Measurements from ENCODE around the gene VAMP1.
"Not testable (repeated sequence)": the region's sequence is repeated elsewhere in the genome, so short reads cannot be mapped to it uniquely, and the experiment has no call there.

Gene VAMP1

GRCh38 chr12:6471989-6472360, 1.5 kb upstream of the VAMP1 start:
- no peak for DNase-seq (ENCODE audit: low read depth)
- TF ChIP-seq MAX (IDR thresholded peaks at IDR 0.05; ENCODE audit: low read depth, low read length) (no peak), MYC (IDR thresholded peaks at IDR 0.05; ENCODE audit: low read depth, low read length) (no peak), CTCF (IDR thresholded peaks at IDR 0.05; ENCODE audit: low read depth, low read length) (no peak), POLR2A (IDR thresholded peaks at IDR 0.05; ENCODE audit: extremely low read depth, insufficient read length) (no peak)
- no peak overlapping the region for H3K4me3 ChIP-seq (ENCODE audit: low read depth, low read length)

DNA sequence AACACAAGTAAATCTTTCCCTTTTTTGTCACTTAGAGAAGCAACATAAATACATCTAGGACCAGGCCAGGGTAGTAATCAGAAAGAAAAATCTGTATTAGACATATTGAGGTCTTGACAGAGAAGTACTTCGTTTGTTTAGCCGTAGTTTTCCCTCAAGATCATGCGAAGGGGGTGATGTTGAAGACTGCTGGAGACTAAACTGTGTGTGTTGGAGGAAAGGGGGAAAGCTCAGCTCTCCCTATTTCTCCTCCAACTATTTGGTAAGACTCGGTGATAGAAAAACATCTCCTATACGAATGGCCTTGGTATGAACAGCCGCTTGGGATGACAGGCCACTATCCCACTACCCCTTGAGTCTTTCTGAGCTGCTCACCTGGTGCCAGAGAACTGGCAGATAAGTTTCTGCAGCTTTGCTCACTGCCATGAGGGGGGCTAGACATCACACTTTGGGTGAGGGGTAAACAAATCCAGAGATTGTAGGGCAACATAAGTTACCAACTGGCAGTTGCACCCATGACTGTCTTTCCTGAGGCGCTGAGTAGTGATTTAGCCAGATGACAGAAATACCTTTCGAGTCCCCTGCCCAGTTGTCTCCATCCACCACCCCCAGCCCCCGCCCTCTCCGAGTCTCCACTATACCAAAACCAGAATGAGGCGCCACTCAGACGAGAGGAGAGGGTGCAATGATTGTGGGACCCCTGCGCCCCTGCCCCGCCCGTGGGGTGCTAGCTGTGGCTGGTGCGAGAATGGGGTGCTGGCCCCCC, 685 bp downstream of the VAMP1 start:
- H3K4me3 ChIP-seq (ENCODE audit: low read depth, low read length): peak overlapping the region; percentile 84
- DNase-seq (ENCODE audit: low read depth): no peak
- no peak for TF ChIP-seq MAX (IDR thresholded peaks at IDR 0.05; ENCODE audit: low read depth, low read length)
- TF ChIP-seq MYC (IDR thresholded peaks at IDR 0.05; ENCODE audit: low read depth, low read length): no peak
- TF ChIP-seq POLR2A (IDR thresholded peaks at IDR 0.05; ENCODE audit: extremely low read depth, insufficient read length): no peak
- no peak for TF ChIP-seq CTCF (IDR thresholded peaks at IDR 0.05; ENCODE audit: low read depth, low read length)

DNA sequence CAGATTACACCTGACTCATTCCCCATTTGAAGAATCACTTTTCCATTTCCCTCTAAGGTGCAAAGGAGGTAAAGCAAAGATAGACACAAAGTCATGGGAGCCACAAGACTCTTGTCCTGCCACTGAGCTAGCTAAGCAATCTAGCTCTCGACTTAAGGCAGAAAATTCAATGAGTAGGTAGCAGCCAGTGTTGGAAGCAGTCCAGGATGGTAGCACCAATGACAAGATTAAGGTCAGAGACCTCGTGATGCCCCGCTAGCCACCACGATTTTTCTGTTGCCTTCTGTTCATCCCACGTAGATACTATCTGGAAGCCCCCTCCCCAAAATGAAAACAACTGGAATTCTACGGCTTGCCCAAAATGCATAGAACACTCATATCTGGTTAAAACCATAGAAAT, 1.4 kb downstream of the VAMP1 start:
- H3K4me3 ChIP-seq (ENCODE audit: low read depth, low read length): peak overlapping the region; percentile 84
- DNase-seq (ENCODE audit: low read depth): no peak
- TF ChIP-seq CTCF (IDR thresholded peaks at IDR 0.05; ENCODE audit: low read depth, low read length): no peak

GRCh38 chr12:6468283-6468575, 2.2 kb downstream of the VAMP1 start:
- TF ChIP-seq MAX (IDR thresholded peaks at IDR 0.05; ENCODE audit: low read depth, low read length): no peak
- no peak for TF ChIP-seq MYC (IDR thresholded peaks at IDR 0.05; ENCODE audit: low read depth, low read length)
- no peak for TF ChIP-seq POLR2A (IDR thresholded peaks at IDR 0.05; ENCODE audit: extremely low read depth, insufficient read length)
- TF ChIP-seq CTCF (IDR thresholded peaks at IDR 0.05; ENCODE audit: low read depth, low read length): no peak
- H3K4me3 ChIP-seq (ENCODE audit: low read depth, low read length): peak overlapping the region; percentile 84
- no peak for DNase-seq (ENCODE audit: low read depth)

DNA sequence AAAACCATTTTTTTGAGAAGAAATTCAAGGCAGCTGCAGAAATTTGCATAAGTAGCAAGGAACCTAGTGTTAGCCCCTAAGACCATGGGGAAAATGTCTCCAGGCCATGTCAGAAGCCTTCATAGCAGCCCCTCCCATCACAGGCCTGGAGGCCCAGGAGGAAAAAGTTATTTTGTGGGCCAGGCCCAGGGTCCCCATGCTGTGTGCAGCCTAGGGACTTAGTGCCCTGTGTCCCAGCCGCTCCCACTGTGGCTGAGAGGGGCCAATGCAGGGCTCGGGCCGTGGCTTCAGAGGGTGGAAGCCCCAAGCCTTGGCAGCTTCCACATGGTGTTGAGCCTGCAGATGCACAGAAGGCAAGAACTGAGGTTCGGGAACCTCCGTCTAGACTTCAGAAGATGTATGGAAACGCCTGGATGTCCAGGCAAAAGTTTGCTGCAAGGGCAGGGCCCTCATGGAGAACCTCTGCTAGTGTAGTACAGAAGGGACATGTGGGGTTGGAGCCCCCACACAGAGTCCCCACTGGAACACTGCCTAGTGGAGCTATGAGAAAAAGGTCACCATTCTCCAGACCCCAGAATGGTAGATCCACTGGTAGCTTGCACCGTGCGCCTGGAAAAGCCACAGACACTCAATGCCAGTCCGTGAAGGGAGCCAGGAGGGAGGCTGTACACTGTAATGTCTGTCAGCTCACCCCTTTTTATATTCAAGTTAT, 2.8 kb downstream of the VAMP1 start:
- DNase-seq (ENCODE audit: low read depth); H3K4me3 ChIP-seq (ENCODE audit: low read depth, low read length): not testable (repeated sequence)

DNA sequence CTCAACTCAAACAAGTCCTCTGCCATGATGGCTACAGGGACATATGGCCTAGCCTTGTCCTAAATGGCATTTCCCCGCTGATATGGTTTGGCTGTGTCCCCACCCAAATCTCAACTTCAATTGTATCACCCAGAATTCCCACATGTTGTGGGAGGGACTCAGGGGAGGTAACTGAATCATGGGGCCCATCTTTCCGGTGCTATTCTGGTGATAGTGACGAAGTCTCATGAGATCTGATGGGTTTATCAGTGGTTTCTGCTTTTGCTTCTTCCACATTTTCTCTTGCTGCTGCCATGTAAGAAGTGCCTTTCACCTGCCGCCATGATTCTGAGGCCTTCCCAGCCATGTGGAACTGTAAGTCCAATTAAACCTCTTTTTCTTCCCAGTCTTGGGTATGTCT, 3.7 kb downstream of the VAMP1 start:
- DNase-seq (ENCODE audit: low read depth); H3K4me3 ChIP-seq (ENCODE audit: low read depth, low read length): not testable (repeated sequence)

DNA sequence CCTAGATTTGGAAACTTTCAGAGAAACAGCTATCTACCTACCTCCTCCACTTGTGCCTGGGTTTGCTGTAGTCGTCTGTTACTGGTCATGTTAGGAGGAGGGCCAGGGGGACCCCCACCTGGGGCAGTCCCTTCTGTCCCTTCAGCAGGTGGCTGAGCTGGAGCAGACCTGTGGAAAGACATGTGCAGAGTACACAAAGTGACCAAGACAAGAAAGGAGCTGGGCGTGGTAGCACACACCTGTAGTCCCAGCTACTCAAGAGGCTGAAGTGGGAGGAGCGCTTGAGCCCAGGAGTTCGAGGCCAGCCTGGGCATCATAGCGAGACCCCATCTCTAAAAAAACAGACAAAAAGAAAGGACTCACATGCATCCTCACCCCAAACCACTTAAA, 4.3 kb downstream of the VAMP1 start:
- H3K4me3 ChIP-seq (ENCODE audit: low read depth, low read length): no peak overlapping the region
- no peak for TF ChIP-seq MYC (IDR thresholded peaks at IDR 0.05; ENCODE audit: low read depth, low read length)
- no peak for TF ChIP-seq CTCF (IDR thresholded peaks at IDR 0.05; ENCODE audit: low read depth, low read length)
- DNase-seq (ENCODE audit: low read depth): no peak
